Stimulated activated CD4-positive, alpha-beta T cell treated with anti-CD3 and anti-CD28 coated beads, Interleukin-15, amount 100 ng/mL, for 48 hours (primary cell): ENCODE data around the gene ZNF714.
"Not testable (repeated sequence)": the region's sequence is repeated elsewhere in the genome, so short reads cannot be mapped to it uniquely, and the experiment has no call there.

Experiments
- DNase-seq, 2 donors: peaks; one replicate each; pipeline ENCODE4 v3.0.0-alpha.2; 2020; ENCODE audit warnings: low read depth in 2 of 2

ZNF714 gene

DNA sequence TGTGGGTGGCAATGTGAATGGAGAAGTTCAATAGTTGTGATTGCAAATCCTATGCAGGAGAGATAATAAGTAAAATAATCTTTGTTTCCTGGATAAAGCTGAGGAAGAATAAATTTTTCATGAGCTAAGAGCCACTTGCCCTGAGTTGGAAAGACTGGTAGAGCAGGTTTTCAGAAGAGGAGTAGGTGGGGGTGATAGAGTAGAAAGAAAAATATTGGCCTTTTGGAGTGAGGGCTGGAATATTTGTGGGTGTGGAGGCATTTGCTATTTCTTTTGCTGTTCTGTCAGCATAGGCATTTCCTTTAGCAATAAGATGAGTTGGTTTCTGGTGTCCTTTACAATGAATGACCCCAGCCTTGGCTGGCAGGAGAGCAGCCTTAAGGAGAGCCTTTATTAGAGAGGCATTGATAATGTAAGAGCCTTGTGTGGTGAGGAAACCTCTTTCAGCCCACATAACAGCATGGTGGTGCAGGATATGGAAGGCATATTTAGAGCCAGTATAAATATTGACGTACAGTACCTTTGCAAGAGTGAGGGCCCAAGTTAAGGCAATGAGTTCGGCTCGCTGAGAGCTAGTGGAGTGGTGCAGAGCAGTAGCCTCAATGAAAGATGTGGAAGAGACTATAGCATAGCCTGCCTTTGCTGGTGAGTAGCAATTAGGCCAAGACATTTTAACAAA, 48.2 kb downstream of the ZNF714 start:
- no peak for DNase-seq

GRCh38 chr19:21133633-21134032, 51.6 kb downstream of the ZNF714 start:
- DNase-seq = no peak

GRCh38 chr19:21134934-21135366, 52.9 kb downstream of the ZNF714 start:
- no peak for DNase-seq

DNA sequence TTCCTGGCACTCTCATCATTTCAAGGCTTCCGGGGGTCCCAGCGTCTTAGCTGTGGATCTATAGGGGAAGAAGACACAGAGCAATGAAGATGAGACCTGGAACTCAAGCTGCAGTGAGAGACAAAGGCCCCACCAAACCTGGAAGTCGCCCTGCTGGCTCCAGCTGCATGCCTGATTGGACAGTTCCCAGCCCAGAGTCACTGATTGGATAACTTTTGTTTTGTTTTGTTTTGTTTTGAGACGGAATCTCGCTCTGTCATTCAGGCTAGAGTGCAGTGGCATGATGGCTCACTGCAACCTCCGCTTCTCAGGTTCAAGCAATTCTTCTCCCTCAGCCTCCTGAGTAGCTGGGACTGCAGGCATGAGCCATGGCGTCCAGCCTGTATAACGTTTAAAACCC, 53.4 kb downstream of the ZNF714 start:
- no peak for DNase-seq

- no peak for DNase-seq
These were observed 56.1 kb downstream of the ZNF714 start for GRCh38 chr19:21138130-21138529.

GRCh38 chr19:21141006-21141405, 59.0 kb downstream of the ZNF714 start:
- DNase-seq = not testable (repeated sequence)

GRCh38 chr19:21141787-21142464, 59.9 kb downstream of the ZNF714 start, which contains the start of gene ZNF431:
TSS of gene ZNF431 (plus strand) at chr19:21142040. CDS start at chr19:21142184, 144 bp downstream.
- peak; percentile 80 to 83 for DNase-seq

- no peak for DNase-seq
These were observed 61.4 kb downstream of the ZNF714 start for GRCh38 chr19:21143428-21143827.

DNA sequence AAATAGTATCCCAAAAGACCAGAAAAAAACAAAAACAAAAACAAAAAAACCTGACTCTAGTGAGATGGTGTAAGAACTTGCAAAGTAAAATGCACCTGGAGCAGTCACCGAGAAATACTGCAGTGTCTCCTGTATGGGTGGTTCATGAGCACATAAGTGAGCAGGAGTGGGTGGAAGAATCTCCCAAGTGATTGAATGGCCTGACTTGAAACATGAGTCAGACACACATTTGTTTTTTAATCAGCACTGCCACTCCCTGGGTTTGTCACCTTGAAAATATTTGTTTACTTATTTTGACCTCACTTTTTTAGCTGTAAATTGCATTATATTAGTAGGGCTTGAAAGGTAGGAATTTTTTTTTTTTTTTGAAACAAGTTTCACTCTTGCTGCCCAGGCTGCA, 61.9 kb downstream of the ZNF714 start:
- DNase-seq = no peak

DNA sequence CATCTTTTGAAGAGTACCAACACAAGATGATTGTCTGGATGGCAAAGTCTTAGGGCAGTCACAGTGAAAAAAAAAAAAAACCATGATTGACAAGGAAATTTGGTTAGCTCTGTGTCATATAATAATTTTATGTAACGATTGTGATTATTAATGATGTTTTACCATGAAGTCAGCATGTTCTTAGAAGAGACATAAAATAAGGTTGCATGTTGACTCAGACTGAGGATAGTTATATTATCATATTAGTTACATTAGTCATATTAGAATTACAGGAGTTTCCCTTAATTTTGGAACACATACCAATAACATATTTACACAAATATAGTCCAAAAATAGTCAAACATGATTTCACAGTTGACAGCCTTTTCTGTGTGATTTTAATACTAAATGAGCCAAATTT, 65.5 kb downstream of the ZNF714 start:
- no peak for DNase-seq

DNA sequence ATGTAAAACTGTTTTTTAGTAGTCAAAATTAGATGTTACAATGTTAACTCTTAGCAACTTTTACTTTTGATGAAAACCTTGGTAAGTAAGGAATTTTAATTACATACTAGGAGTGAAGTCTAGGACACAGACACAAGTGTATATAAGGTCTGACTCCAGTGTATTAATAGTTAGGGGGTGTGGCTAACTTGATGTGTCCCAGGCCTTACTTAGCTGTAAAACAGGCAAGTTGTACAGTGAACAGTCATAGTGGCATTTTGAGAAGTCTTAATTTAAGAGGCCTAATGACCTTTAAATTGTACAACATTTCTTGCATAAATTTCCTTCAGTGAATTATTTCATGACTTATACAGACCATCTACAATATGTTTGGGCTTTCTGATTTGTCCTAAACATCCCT, 66.7 kb downstream of the ZNF714 start:
- no peak for DNase-seq

- DNase-seq = no peak
These were observed 67.9 kb downstream of the ZNF714 start for GRCh38 chr19:21149877-21150276.

GRCh38 chr19:21151460-21151859, 69.5 kb downstream of the ZNF714 start:
- DNase-seq = no peak

DNA sequence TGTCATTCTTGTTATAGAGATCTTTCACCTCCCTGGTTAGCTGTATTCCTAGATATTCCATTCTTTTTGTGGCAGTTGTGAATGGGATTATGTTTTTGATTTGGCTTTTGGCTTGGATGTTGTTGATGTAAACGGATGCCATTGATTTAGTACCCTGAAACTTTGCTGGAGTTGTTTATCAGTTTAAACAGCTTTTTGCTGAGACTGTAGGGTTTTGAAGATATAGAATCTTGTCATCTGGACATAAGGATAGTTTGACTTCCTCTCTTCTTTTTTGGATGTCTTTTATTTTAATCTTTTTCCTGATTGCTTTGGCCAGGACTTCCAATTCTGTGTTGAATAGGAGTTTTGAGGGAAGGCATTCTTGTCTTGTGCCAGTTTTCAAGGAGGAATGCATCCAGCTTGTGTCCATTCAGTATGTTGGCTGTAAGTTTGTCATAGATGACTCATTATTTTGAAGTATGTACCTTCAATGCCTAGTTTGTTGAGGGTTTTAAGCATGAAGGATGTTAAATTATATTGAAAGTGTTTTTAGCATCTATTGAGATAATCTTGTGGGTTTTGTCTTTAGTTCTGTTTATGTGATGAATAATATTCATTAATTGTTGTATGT, 76.6 kb downstream of the ZNF714 start:
- DNase-seq = no peak

- no peak for DNase-seq
These were observed 82.5 kb downstream of the ZNF714 start for GRCh38 chr19:21164541-21164940.

DNA sequence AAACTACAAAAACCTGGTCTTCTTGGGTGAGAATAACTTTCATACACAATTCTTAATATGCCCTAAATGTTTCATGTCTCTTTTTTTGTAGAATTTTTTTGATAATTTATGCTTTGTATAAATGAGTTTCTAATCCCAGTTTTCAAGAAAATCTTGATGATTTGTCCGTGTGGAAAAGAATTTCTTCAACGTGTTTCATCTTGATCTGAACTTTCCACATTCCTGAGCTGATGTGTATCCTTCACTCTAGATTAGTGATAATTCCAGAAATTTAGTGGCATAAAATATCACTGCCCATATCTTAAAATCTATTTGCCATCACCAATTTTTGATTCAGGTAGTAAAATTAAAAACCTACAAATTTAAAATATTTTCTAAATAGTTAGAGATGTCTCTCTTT, 84.4 kb downstream of the ZNF714 start:
- no peak for DNase-seq
